Right atrium auricular region (tissue), 2 donors: Measurements from ENCODE around the gene SH3TC2. TPM values are rescaled to one million over a fixed set of nuclear protein-coding genes. Genes with fewer than 3 reads are reported as not detected.
A peak's percentile ranks its signal among the peaks of the same experiment; 100 is the strongest.

Source experiments
- DNase-seq: peaks from one replicate; pipeline ENCODE4 v3.0.0-alpha.2; 2019; ENCODE audit warnings: low spot score
- H3K27ac ChIP-seq, 2 donors: fragments of 200-600 bp; sonication (generic); 1 replicate in 1 of 2; 2 replicates in 1 of 2; pipeline ENCODE4 v1.5.1; 2016 to 2019
- H3K27me3 ChIP-seq, 2 donors: fragments of 200-600 bp; sonication (generic); one replicate each; pipeline versions ENCODE4 v1.5.1 to v1.6.0; 2017 to 2019
- H3K36me3 ChIP-seq: fragments of 200-600 bp; sonication (generic); one replicate; pipeline ENCODE4 v1.5.1; 2016
- H3K4me1 ChIP-seq, 2 donors: fragments of 200-600 bp; sonication (generic); one replicate each; pipeline versions ENCODE4 v1.5.1 to v1.6.0; 2017 to 2019
- H3K4me3 ChIP-seq, 2 donors: fragments of 200-600 bp; sonication (generic); 1 replicate in 1 of 2; 2 replicates in 1 of 2; pipeline ENCODE4 v1.5.1; 2017 to 2019; ENCODE audit warnings: mild to moderate bottlenecking in 1 of 2, moderate library complexity in 1 of 2
- H3K9me3 ChIP-seq, 2 donors: fragments of 200-600 bp; sonication (generic); one replicate each; pipeline ENCODE4 v1.5.1; 2019
- CTCF ChIP-seq, 2 donors: fragments of 200-600 bp; sonication (generic); IDR thresholded peaks; one replicate each; pipeline ENCODE4 v1.5.1; 2019; ENCODE audit warnings: antibody characterized with exemption in 2 of 2
- total RNA-seq, 2 donors: library from RNA; depleted of rRNA; stranded (reverse); fragments of >200 nt; gene quantifications; one replicate each; pipeline ENCODE4 v1.1.0, GENCODE V29; 2016

The SH3TC2 gene
- total RNA-seq, 2 donors from 2014 or later, result 4.7 to 13.1 TPM

- Histone ChIP-seq H3K4me3 (no peak overlapping the region), H3K4me1 (peaks cover 0 to 9% of the 10 kb centered on the region in 2 donors), H3K27me3 (no peaks in the 10 kb centered on the region), H3K36me3 (no peaks in the 10 kb centered on the region), H3K9me3 (no peaks in the 10 kb centered on the region), H3K27ac (no peak overlapping the region)
- no peak for TF ChIP-seq CTCF (IDR thresholded peaks at IDR 0.05)
- DNase-seq, result no peak
Measured at GRCh38 chr5:149044453-149045088, 18.3 kb downstream of the SH3TC2 start.

- no peak for DNase-seq
- no peaks in the 10 kb centered on the region for H3K27me3 ChIP-seq
Measured at GRCh38 chr5:149043641-149044040, 19.2 kb downstream of the SH3TC2 start.

GRCh38 chr5:149042865-149043264, 20.0 kb downstream of the SH3TC2 start:
- Histone ChIP-seq H3K27me3 (no peaks in the 10 kb centered on the region), H3K4me3 (no peak overlapping the region), H3K27ac (no peak overlapping the region), H3K36me3 (no peaks in the 10 kb centered on the region), H3K4me1 (peaks cover 0 to 9% of the 10 kb centered on the region in 2 donors), H3K9me3 (no peaks in the 10 kb centered on the region)
- TF ChIP-seq CTCF (IDR thresholded peaks at IDR 0.05), result no peak
- no peak for DNase-seq

More at GRCh38 chr5:149043641-149044040, 19.2 kb downstream of the SH3TC2 start:
- no peaks in the 10 kb centered on the region for H3K36me3 ChIP-seq
- no peaks in the 10 kb centered on the region for H3K9me3 ChIP-seq
- no peak overlapping the region for H3K4me3 ChIP-seq
- peaks cover 0 to 9% of the 10 kb centered on the region in 2 donors for H3K4me1 ChIP-seq
- no peak overlapping the region for H3K27ac ChIP-seq
- TF ChIP-seq CTCF (IDR thresholded peaks at IDR 0.05), result no peak

- H3K9me3 ChIP-seq, result no peaks in the 10 kb centered on the region
- no peak for TF ChIP-seq CTCF (IDR thresholded peaks at IDR 0.05)
- peaks cover 0 to 14% of the 10 kb centered on the region in 2 donors for H3K4me1 ChIP-seq
- H3K27ac ChIP-seq, result no peak overlapping the region
- no peak overlapping the region for H3K4me3 ChIP-seq
- H3K36me3 ChIP-seq, result no peaks in the 10 kb centered on the region
- no peak for DNase-seq
- H3K27me3 ChIP-seq, result no peaks in the 10 kb centered on the region
Measured at GRCh38 chr5:149041242-149041641, 21.6 kb downstream of the SH3TC2 start.

- TF ChIP-seq CTCF (IDR thresholded peaks at IDR 0.05), result no peak
- no peaks in the 10 kb centered on the region for H3K9me3 ChIP-seq
- no peak overlapping the region for H3K4me3 ChIP-seq
- H3K4me1 ChIP-seq, result peaks cover 0 to 14% of the 10 kb centered on the region in 2 donors
- no peaks in the 10 kb centered on the region for H3K36me3 ChIP-seq
- H3K27ac ChIP-seq, result peak overlapping the region in 1 of 2 donors; percentile 14
- H3K27me3 ChIP-seq, result no peaks in the 10 kb centered on the region
- DNase-seq, result no peak
Measured at GRCh38 chr5:149040421-149040820, 22.4 kb downstream of the SH3TC2 start.

GRCh38 chr5:149039506-149039905, 23.4 kb downstream of the SH3TC2 start:
- peaks cover 0 to 14% of the 10 kb centered on the region in 2 donors for H3K4me1 ChIP-seq
- no peak for DNase-seq
- H3K9me3 ChIP-seq, result no peaks in the 10 kb centered on the region
- no peak overlapping the region for H3K4me3 ChIP-seq
- no peaks in the 10 kb centered on the region for H3K36me3 ChIP-seq
- H3K27ac ChIP-seq, result peak overlapping the region in 1 of 2 donors; percentile 14
- no peaks in the 10 kb centered on the region for H3K27me3 ChIP-seq
- no peak for TF ChIP-seq CTCF (IDR thresholded peaks at IDR 0.05)
